Measurements from ENCODE around the gene ACOT12. TPM values are rescaled to one million over a fixed set of nuclear protein-coding genes. Genes with fewer than 3 reads are reported as not detected.

ACOT12 gene
- total and polyA plus RNA-seq, 2 of the 13 experiments (the other 11 are each of a cell fraction or from before 2014, with no cell fraction given) = not detected

GRCh38 chr5:81301271-81302015 lies 92.5 kb downstream of the ACOT12 start, which contains the start of gene ZCCHC9 (continued):
- TF ChIP-seq PHF21A (CRISPR knock-in tag; IDR thresholded peaks at IDR 0.05) (peak; percentile 86), YEATS4 (CRISPR knock-in tag; IDR thresholded peaks at IDR 0.05; ENCODE audit: borderline replicate concordance) (peak; percentile 88), ZNF232 (CRISPR knock-in tag; IDR thresholded peaks at IDR 0.05; ENCODE audit: borderline replicate concordance) (no peak), RFX3 (CRISPR knock-in tag; IDR thresholded peaks at IDR 0.05) (no peak), ATM (IDR thresholded peaks at IDR 0.05; ENCODE audit: borderline replicate concordance) (no peak), REPIN1 (CRISPR knock-in tag; IDR thresholded peaks at IDR 0.05; ENCODE audit: borderline replicate concordance, low read depth) (peak; percentile 83; the same call in 1 of the 2 replicates), RFXAP (CRISPR knock-in tag; IDR thresholded peaks at IDR 0.05; ENCODE audit: borderline replicate concordance) (peak; percentile 58; the same call in 1 of the 2 replicates), NFE2L1 (CRISPR knock-in tag; IDR thresholded peaks at IDR 0.05; ENCODE audit: borderline replicate concordance) (no peak)
- TF ChIP-seq, protein P1, sequence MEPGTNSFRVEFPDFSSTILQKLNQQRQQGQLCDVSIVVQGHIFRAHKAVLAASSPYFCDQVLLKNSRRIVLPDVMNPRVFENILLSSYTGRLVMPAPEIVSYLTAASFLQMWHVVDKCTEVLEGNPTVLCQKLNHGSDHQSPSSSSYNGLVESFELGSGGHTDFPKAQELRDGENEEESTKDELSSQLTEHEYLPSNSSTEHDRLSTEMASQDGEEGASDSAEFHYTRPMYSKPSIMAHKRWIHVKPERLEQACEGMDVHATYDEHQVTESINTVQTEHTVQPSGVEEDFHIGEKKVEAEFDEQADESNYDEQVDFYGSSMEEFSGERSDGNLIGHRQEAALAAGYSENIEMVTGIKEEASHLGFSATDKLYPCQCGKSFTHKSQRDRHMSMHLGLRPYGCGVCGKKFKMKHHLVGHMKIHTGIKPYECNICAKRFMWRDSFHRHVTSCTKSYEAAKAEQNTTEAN (CRISPR knock-in tag; conservative IDR thresholded peaks at IDR 0.05) = no peak

- in situ Hi-C loops (cut with HindIII; ENCODE audit: extremely low pct_ligation_motif_present, low pct_unique_long_range_greater_than_20kb) = no loop called here
- 0% methylated on average over 2 of the region's 2 CpGs for WGBS (ENCODE audit: low lambda C conversion rate)
- no peaks in the 10 kb centered on the region; a peak in 1 of 5 replicates for H3K27me3 ChIP-seq (ENCODE audit: control insufficient read depth in 1 of 2, insufficient read depth in 2 of 2, low read length in 2 of 2)
- H3K27ac ChIP-seq (ENCODE audit: extremely low read length, insufficient read depth, low read length) = peak overlapping the region; percentile 89
- BruUV-seq (replicated peaks) = TSS peak; percentile 82
- ATAC-seq = no peak
- peak overlapping the region; percentile 61 for H2AFZ ChIP-seq (ENCODE audit: low read length)
- FAIRE-seq = no peak
- no peaks in the 10 kb centered on the region for H4K20me1 ChIP-seq (ENCODE audit: insufficient read depth, low read length)
- peaks cover 0 to 11% of the 10 kb centered on the region in 2 experiments; a peak in 2 of 5 replicates for H3K36me3 ChIP-seq (replicated peaks in 1 of 2; ENCODE audit: control insufficient read depth in 1 of 2, insufficient read depth in 2 of 2, low read length in 2 of 2)
- no peaks in the 10 kb centered on the region for H3K9me3 ChIP-seq (ENCODE audit: low read length)
- H3K4me2 ChIP-seq (ENCODE audit: low read depth, low read length) = peak overlapping the region; percentile 91
- DNase-seq (ENCODE audit: low spot score) = no peak
- ChIA-PET CTCF (ENCODE audit: low intra/inter-chr PET ratio, low total read pairs) (no interaction called here), POLR2A (interaction anchor here (1.2 kb wide), 1 partner anchor 68 kb away, joined by 4 read pairs; the partner anchor contains the start of gene CKMT2)
- peak overlapping the region; percentile 91 for H3K9ac ChIP-seq (ENCODE audit: insufficient read depth, low read depth, low read length)
- H3K4me3 ChIP-seq (replicated peaks in 1 of 3; ENCODE audit: insufficient read depth in 1 of 3, low read depth in 2 of 3, low read length in 3 of 3) = peak overlapping the region; percentile 93 to 95 (median 94)
- H3K79me2 ChIP-seq (ENCODE audit: insufficient read depth, low read length) = peaks cover 39% of the 10 kb centered on the region
- H3K4me1 ChIP-seq (ENCODE audit: insufficient read depth, low read length) = peaks cover 35% of the 10 kb centered on the region
- intact Hi-C loops (cut with micrococcal nuclease; ENCODE audit: unreplicated experiment) = loop anchor here (1.0 to 5.0 kb wide), 3 partner anchors 69 to 865 kb away; partner anchors contain the start of gene CKMT2
- TF ChIP-seq HOXD1 (CRISPR knock-in tag; IDR thresholded peaks at IDR 0.05) (no peak), HES4 (CRISPR knock-in tag; IDR thresholded peaks at IDR 0.05; ENCODE audit: borderline replicate concordance) (0 out of 2 replicates have a peak, but pooled peaks have one; percentile 2), RELA (CRISPR knock-in tag; IDR thresholded peaks at IDR 0.05) (no peak)
- TF ChIP-seq, protein P2, sequence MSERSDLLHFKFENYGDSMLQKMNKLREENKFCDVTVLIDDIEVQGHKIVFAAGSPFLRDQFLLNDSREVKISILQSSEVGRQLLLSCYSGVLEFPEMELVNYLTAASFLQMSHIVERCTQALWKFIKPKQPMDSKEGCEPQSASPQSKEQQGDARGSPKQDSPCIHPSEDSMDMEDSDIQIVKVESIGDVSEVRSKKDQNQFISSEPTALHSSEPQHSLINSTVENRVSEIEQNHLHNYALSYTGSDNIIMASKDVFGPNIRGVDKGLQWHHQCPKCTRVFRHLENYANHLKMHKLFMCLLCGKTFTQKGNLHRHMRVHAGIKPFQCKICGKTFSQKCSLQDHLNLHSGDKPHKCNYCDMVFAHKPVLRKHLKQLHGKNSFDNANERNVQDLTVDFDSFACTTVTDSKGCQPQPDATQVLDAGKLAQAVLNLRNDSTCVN (CRISPR knock-in tag; IDR thresholded peaks at IDR 0.05; ENCODE audit: borderline replicate concordance) = no peak
Observed at GRCh38 chr5:81300921-81301270, 93.0 kb downstream of the ACOT12 start.
